Body of pancreas (tissue), 4 donors: Measurements from ENCODE around the gene CCDC195.

Source experiments
- POLR2A ChIP-seq, 3 donors: fragments of 450-650 bp; IDR thresholded peaks; one replicate each; pipeline ENCODE4 v1.6.1; 2016; ENCODE audit warnings: antibody characterized with exemption in 3 of 3, mild to moderate bottlenecking in 2 of 3
- TF ChIP-seq, protein P1 (sequence below), 7 experiments: fragments of 450-650 bp in 4 of 7; fragments of 200-600 bp in 3 of 7; sonication (generic) in 3 of 7; IDR thresholded peaks; one replicate each; pipeline ENCODE4 v1.5.1; 2016 to 2019; ENCODE audit warnings: antibody characterized with exemption in 7 of 7

DNA sequence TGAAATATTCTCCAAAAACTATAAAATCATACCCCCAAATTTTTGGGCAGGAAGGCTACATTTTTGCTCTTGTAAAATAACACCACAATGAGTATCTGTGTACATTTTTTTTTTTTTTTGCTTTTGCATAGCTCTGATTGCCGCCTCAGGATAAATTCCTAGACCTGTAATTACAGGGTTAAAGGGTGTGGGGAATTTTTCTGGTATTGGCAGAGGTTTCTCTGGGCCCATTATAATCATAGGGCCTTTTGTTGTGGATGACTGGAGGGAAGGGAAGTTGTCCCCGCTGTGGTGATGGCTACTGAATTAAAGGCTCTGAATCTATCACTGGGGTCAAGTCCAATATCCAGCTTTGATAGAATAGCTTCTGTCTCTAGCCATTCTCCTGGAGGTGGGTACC is 26.6 kb downstream of the CCDC195 start:
- TF ChIP-seq, protein P1, sequence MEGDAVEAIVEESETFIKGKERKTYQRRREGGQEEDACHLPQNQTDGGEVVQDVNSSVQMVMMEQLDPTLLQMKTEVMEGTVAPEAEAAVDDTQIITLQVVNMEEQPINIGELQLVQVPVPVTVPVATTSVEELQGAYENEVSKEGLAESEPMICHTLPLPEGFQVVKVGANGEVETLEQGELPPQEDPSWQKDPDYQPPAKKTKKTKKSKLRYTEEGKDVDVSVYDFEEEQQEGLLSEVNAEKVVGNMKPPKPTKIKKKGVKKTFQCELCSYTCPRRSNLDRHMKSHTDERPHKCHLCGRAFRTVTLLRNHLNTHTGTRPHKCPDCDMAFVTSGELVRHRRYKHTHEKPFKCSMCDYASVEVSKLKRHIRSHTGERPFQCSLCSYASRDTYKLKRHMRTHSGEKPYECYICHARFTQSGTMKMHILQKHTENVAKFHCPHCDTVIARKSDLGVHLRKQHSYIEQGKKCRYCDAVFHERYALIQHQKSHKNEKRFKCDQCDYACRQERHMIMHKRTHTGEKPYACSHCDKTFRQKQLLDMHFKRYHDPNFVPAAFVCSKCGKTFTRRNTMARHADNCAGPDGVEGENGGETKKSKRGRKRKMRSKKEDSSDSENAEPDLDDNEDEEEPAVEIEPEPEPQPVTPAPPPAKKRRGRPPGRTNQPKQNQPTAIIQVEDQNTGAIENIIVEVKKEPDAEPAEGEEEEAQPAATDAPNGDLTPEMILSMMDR (IDR thresholded peaks at IDR 0.05), result no peak
- TF ChIP-seq POLR2A (IDR thresholded peaks at IDR 0.05), result no peak
